ENCODE results near the gene ZNF532.

DNA sequence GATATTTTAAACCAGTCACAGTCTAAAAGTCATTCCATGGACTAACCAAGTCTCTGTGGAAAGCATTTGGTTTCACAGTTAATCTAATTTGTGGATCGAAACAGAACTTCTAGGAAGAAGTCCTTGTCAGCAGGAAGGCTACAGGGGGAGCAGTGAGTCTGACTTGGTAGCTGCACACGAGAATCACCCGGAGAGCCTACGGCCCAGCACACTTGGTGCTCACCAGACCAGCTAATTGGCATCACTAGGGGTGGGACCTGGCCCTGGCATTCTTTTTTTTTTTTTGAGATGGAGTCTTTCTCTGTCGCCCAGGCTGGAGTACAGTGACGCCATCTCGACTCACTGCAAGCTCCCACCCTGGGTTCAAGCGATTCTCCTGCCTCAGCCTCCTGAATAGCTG is 97.7 kb downstream of the ZNF532 start:
- TF ChIP-seq, protein P1, sequence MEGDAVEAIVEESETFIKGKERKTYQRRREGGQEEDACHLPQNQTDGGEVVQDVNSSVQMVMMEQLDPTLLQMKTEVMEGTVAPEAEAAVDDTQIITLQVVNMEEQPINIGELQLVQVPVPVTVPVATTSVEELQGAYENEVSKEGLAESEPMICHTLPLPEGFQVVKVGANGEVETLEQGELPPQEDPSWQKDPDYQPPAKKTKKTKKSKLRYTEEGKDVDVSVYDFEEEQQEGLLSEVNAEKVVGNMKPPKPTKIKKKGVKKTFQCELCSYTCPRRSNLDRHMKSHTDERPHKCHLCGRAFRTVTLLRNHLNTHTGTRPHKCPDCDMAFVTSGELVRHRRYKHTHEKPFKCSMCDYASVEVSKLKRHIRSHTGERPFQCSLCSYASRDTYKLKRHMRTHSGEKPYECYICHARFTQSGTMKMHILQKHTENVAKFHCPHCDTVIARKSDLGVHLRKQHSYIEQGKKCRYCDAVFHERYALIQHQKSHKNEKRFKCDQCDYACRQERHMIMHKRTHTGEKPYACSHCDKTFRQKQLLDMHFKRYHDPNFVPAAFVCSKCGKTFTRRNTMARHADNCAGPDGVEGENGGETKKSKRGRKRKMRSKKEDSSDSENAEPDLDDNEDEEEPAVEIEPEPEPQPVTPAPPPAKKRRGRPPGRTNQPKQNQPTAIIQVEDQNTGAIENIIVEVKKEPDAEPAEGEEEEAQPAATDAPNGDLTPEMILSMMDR (IDR thresholded peaks at IDR 0.05): no peak
- no peak for TF ChIP-seq POLR2A (IDR thresholded peaks at IDR 0.05)
